ENCODE measurements around the gene PRKN. TPM values are rescaled to one million over a fixed set of nuclear protein-coding genes. Genes with fewer than 3 reads are reported as not detected.

The PRKN gene
- polyA plus RNA-seq, 1 donor from 2014 or later: 1.2 TPM

- Histone ChIP-seq H3K4me2 (ENCODE audit: low read length) (no peak overlapping the region), H3K27ac (ENCODE audit: low read length) (no peak overlapping the region), H3K27me3 (ENCODE audit: insufficient read depth, low read depth, low read length) (no peaks in the 10 kb centered on the region), H3K9me2 (ENCODE audit: insufficient read depth, low read length) (no peaks in the 10 kb centered on the region), H3K79me2 (replicated peaks; ENCODE audit: insufficient read depth, low read length) (no peaks in the 10 kb centered on the region), H3K9me3 (ENCODE audit: low read length) (no peaks in the 10 kb centered on the region), H3F3A (ENCODE audit: insufficient read depth, low read length, poor library complexity, severe bottlenecking) (no peaks in the 10 kb centered on the region), H3K36me3 (ENCODE audit: insufficient read depth, low read length) (no peaks in the 10 kb centered on the region), H2AFZ (ENCODE audit: low read depth, low read length) (no peak overlapping the region), H4K20me1 (ENCODE audit: insufficient read depth) (no peaks in the 10 kb centered on the region), H3K9ac (ENCODE audit: low read length) (no peak overlapping the region), H3K4me3 (ENCODE audit: low read length) (no peak overlapping the region)
- no peak for TF ChIP-seq TAF1 (IDR thresholded peaks at IDR 0.05; ENCODE audit: low read depth)
- TF ChIP-seq EP300 (conservative IDR thresholded peaks at IDR 0.05; ENCODE audit: poor library complexity, severe bottlenecking): no peak
- no peak for TF ChIP-seq MXI1 (conservative IDR thresholded peaks at IDR 0.05; ENCODE audit: poor library complexity, severe bottlenecking)
- no peak for TF ChIP-seq REST (IDR thresholded peaks at IDR 0.05; ENCODE audit: borderline replicate concordance)
- TF ChIP-seq, protein P1, sequence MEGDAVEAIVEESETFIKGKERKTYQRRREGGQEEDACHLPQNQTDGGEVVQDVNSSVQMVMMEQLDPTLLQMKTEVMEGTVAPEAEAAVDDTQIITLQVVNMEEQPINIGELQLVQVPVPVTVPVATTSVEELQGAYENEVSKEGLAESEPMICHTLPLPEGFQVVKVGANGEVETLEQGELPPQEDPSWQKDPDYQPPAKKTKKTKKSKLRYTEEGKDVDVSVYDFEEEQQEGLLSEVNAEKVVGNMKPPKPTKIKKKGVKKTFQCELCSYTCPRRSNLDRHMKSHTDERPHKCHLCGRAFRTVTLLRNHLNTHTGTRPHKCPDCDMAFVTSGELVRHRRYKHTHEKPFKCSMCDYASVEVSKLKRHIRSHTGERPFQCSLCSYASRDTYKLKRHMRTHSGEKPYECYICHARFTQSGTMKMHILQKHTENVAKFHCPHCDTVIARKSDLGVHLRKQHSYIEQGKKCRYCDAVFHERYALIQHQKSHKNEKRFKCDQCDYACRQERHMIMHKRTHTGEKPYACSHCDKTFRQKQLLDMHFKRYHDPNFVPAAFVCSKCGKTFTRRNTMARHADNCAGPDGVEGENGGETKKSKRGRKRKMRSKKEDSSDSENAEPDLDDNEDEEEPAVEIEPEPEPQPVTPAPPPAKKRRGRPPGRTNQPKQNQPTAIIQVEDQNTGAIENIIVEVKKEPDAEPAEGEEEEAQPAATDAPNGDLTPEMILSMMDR (IDR thresholded peaks at IDR 0.05; ENCODE audit: poor library complexity, severe bottlenecking): no peak
- TF ChIP-seq EZH2 (IDR thresholded peaks at IDR 0.05; ENCODE audit: borderline replicate concordance, insufficient read depth, low read length, poor library complexity, severe bottlenecking): no peak
- no peak for TF ChIP-seq RAD21 (conservative IDR thresholded peaks at IDR 0.05)
- no peak for TF ChIP-seq SMC3 (conservative IDR thresholded peaks at IDR 0.05; ENCODE audit: poor library complexity)
- no peak for TF ChIP-seq POLR2AphosphoS5 (IDR thresholded peaks at IDR 0.05)
Measured at GRCh38 chr6:162591517-162591916, 136.0 kb downstream of the PRKN start.

- no peaks in the 10 kb centered on the region for H3K27me3 ChIP-seq (ENCODE audit: insufficient read depth, low read depth, low read length)
- no peaks in the 10 kb centered on the region for H4K20me1 ChIP-seq (ENCODE audit: insufficient read depth)
Measured at GRCh38 chr6:162581988-162582780, 145.4 kb downstream of the PRKN start.

More at GRCh38 chr6:162581988-162582780, 145.4 kb downstream of the PRKN start:
- no peak overlapping the region for H3K9ac ChIP-seq (ENCODE audit: low read length)
- no peak overlapping the region for H2AFZ ChIP-seq (ENCODE audit: low read depth, low read length)
- no peak overlapping the region for H3K27ac ChIP-seq (ENCODE audit: low read length)
- no peak overlapping the region for H3K4me3 ChIP-seq (ENCODE audit: low read length)
- H3K9me3 ChIP-seq (ENCODE audit: low read length): no peaks in the 10 kb centered on the region
- no peak overlapping the region for H3K4me2 ChIP-seq (ENCODE audit: low read length)
- H3K9me2 ChIP-seq (ENCODE audit: insufficient read depth, low read length): no peaks in the 10 kb centered on the region
- no peaks in the 10 kb centered on the region for H3F3A ChIP-seq (ENCODE audit: insufficient read depth, low read length, poor library complexity, severe bottlenecking)
- H3K36me3 ChIP-seq (ENCODE audit: insufficient read depth, low read length): no peaks in the 10 kb centered on the region
- TF ChIP-seq EZH2 (IDR thresholded peaks at IDR 0.05; ENCODE audit: borderline replicate concordance, insufficient read depth, low read length, poor library complexity, severe bottlenecking) (no peak), EP300 (conservative IDR thresholded peaks at IDR 0.05; ENCODE audit: poor library complexity, severe bottlenecking) (no peak), RAD21 (conservative IDR thresholded peaks at IDR 0.05) (no peak), POLR2AphosphoS5 (IDR thresholded peaks at IDR 0.05) (no peak), MXI1 (conservative IDR thresholded peaks at IDR 0.05; ENCODE audit: poor library complexity, severe bottlenecking) (no peak), TAF1 (IDR thresholded peaks at IDR 0.05; ENCODE audit: low read depth) (no peak)
- TF ChIP-seq, protein P1 (IDR thresholded peaks at IDR 0.05; ENCODE audit: poor library complexity, severe bottlenecking): no peak
- no peaks in the 10 kb centered on the region for H3K79me2 ChIP-seq (replicated peaks; ENCODE audit: insufficient read depth, low read length)

Measured in neural cell (in vitro differentiated cells).